Left cardiac atrium (tissue), 4 donors: ENCODE measurements around the gene CIB4. TPM values are rescaled to one million over a fixed set of nuclear protein-coding genes. Genes with fewer than 3 reads are reported as not detected.
"Not testable (repeated sequence)": the region's sequence is repeated elsewhere in the genome, so short reads cannot be mapped to it uniquely, and the experiment has no call there.

Source experiments
- ATAC-seq, 2 donors: fragments of 200-7000 bp; cut with Tn5 transposase; one replicate each; pipeline ENCODE4 v1.9.1; 2020; ENCODE audit warnings: mild to moderate bottlenecking in 2 of 2, moderate library complexity in 2 of 2
- DNase-seq: peaks from one replicate; pipeline ENCODE4 v3.0.0-alpha.2; 2020
- intact Hi-C, 2 donors: fragments of 100-400 bp; cut with DNase I; formaldehyde crosslinking; loops; one replicate each; pipeline versions ENCODE4 v1.14.1 to v1.15.1; 2022 to 2023
- total RNA-seq, 2 donors: library from RNA; stranded (reverse); fragmentation: NEBNext Ultra II Directional; extraction: Animal tissue kit (Norgen Biotek cat#: 25700); gene quantifications; one replicate each; pipeline ENCODE4 v1.2.1, GENCODE V29; 2021
- donor health status: DM: no; HTN: yes; CAD: no.
- donor health status: DM: no; HTN: yes; CAD: no; lungs with severe emphysema.
- donor health status: DM: yes; HTN: yes; CAD: no.
- donor health status: Dilated cardiomyopathy.

Gene CIB4
- total RNA-seq, 2 donors from 2014 or later, result 0.44 TPM; not detected in 1

DNA sequence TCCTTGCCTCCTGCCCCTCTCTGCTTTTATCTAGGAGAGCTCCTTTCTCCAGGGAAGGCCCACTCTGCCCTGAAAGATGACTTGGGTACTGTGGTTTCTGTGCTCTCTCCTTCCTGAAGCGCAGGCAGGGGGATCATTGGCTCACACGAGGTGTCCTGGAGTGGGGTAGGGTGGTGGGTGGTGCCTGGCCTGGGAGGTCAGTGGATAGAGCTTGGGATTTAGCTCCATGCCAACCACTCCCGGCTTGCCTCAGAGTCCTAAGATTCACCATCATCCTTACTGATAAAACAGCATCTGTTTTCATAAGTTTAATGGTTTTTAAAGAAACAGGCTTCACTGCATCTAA, 63.1 kb downstream of the CIB4 start:
- DNase-seq, result peak; percentile 2
- no peak for ATAC-seq
- intact Hi-C loops, result loop anchor here in 1 of 2 donors (5.0 kb wide), 1 partner anchor 76 kb away; no protein-coding TSS in a partner anchor

DNA sequence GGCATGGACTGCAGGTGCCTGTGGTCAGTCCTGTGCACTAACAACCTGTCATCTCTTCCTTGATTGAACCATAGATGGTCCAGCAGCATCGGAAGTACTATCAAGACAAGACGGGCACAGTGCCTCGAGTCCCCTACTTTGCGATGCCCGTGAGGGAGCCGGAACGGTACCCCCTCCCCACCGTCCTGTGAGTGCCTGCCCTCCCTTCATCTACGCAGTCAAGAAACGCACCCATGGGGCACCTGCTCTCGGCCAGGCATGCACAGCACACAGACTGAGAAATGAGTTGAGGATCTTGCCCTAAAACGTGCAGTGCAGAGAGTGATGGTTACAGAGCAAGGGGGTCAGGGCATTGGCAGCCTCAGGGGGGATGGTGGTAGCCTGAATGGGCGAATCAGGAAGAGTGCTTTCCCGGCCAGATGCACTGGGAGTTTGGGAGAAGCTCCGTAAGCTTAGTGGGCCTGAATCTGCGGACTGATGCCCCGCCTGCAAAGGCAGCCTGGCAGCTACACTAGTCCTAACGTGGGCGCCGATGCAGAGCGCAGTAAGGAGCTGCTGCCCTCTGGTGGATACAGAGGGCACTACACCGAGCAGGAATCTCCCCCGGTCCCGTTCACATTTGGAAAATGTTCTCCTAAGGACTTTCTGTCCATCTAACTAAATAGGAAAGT, 63.6 kb downstream of the CIB4 start:
- ATAC-seq (peak; percentile 66 to 83), DNase-seq (peak; percentile 67)
- intact Hi-C loops, result loop anchor here in 1 of 2 donors (5.0 kb wide), 1 partner anchor 75 kb away; no protein-coding TSS in a partner anchor

DNA sequence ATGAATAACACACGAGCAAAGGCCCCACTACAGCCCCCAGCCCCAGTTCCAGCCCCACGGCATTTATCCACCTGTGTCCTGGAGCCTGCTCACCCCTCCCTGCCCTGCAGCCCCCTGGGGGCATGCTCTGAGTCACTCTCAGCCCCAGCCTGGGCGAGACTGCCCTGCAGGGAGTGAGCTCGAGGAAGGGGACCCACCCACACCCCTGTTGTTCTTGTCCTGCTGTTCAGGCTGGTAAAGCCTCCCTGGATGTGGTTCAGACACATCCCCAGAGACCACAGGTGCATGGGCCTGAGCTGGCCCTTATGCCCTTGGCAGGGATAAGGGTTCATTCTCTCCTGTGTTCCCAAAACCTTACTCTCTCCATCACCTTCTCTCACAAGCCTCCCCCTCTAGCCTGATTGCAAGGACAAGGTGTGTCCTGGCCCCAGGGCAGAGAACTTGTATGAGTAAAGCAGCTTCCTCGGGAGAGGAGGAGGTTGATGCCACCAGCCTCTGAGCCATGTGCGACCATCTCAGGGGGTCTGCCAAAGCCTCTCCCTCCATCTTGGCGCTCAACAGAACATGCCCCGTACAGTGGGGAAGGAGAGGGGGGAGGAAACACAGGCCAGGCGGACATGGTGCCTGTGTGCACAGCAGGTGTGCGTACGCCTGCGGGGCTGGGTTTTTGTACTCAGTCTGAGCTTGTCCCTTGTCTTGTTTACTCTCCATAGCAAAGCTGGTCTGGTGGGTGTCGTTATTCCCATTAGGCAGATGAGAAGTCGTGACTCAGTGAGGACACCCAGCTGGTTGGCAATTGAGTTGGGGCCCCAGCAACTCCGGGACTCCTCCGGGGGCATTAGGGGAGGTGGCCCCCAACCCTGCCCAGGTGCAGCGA, 64.4 kb downstream of the CIB4 start:
- intact Hi-C loops, result loop anchor here in 1 of 2 donors (5.0 kb wide), 1 partner anchor 75 kb away; no protein-coding TSS in a partner anchor
- DNase-seq, result peak; percentile 5
- no peak for ATAC-seq

DNA sequence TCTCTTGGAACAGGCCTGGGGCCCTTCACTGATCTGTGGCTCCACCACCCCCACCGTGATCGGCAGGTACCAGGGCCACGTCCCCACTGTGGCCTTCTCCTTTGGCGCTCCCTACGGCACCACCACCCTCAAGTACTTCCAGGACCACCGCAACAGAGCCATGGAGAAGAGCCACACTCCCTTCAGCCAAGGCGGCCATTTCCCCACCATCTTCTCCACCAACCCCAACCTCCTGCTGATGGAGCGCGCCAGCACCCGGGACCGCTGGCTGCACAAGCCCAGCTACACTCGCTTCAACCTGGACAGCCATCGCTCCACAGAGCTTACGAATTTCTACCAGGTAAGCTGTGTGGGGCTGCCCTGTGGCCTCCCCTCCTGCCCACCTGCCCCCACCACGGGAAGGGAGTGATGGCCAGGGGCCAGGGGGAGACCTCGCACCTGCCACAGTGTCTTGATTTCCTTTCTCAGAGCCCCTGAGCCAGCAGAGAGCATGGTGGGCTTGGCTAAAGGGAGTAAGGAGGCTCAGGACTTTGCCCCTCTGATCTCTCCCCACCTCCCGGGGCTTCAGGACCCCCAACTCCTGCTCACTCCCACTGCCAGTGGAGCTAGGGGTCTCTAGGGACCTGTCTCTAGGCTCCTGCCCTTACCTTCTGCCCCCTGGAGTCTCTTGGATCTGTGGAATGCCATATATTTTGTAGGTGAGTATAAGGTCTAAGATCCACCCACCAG, 65.2 kb downstream of the CIB4 start:
- ATAC-seq (no peak), DNase-seq (peak; percentile 7)
- intact Hi-C loops, result loop anchor here in 1 of 2 donors (5.0 kb wide), 1 partner anchor 74 kb away; no protein-coding TSS in a partner anchor

DNA sequence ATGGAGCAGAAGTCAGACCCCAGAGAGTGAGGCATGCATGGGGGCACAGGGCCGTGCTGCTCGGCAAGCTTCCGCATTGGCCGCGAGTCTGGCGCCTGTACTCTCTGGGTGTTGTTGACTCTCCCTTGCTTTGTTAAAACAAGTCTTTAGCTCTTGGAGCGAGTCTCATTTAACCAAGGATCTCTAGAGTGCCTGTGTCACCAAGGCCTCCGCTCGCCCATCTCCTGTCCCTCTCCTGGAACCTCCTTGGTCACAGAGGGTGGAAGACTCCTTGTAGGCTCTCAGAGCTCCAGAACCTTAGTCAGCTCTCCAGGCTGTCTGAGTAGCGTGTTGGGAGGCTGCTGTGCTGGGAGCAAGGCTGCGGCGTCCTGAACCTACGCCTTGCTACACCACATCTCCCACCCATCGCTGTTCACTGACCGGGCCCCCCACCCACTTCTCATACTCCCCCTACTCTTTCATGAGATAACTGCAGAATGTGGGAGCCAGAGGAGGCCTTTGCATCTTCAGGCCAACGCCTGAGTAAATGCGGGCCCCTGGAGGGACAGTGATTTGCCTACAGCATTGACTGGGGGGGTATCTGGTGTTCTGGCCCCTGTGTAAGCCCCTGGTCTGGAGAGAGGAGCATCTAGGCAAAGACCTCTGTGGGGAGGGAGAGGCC, 66.1 kb downstream of the CIB4 start:
- intact Hi-C loops, result loop anchor here in 1 of 2 donors (5.0 kb wide), 1 partner anchor 73 kb away; no protein-coding TSS in a partner anchor
- ATAC-seq (no peak), DNase-seq (no peak)

DNA sequence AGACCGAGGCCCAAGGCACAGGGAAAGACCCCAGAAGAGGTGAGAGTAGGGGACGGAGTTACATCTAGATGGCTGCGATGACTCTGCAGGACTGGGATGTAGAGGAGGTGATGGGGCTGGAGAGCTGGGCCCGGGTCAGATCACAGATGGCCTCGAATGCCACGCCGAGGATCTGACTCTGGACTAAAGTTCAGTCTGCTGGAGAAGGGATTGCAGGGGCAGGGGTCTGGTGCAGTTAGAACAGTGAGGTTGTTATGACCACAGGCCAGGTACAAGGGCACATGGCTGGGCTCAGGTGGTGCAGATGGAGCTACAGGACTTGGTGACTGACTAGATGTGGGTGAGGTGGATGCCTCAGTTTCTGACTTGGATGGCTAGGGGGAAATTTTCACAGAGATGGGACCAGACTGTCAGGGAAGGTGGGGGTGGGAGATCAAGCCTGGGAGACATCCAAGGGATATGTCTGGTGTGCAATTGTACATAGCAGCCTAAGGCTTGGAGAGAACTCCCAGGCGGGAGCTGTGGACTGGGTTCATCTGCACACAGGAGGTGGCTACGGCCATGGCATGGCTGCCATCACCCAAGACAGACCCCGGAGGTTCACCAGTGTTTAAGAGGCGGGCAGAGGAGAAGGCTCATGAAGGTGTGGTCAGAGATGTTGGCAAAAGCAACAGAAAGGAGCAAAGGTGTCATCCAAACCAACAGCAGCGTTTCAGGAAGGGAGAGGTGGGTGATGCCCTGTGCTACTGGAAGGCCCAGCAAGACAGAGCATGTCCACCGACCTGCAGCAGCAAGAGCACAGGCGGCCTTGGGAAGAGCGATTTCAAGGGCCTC, 66.9 kb downstream of the CIB4 start:
- intact Hi-C loops, result no loop called here
- DNase-seq (no peak), ATAC-seq (no peak)

DNA sequence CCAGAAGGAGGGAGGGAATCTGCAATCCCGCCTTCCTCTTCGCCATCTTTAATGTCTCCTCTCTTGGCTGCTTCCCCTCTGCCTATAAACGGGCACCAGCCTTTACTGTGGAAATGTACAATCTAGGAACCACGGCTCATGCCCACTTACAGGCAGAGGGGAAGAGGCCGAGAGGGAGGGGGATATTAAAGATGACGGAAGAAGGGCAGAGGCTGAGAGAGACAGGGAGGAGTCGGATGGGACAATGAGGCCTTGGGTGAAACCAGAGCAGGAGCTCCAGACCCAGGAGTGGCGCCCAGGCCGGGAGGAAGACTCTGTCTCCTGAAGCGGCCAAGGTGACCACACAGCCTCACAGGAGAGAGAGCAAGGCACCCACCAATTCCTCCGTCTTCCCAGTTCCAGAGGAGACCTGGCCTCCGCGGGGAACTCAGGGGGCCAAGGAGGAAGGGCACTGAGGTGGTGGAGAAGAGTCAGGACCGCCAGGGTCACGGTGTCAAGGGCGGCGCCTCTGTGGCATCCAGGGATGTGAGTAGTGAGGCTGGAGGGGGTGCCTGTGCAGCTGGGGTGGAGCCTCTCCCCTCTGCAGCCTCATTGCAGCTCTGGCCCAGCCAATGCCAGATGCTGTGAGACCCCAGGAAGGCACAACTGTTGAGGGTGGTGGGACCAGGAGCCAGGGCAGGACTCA, 67.8 kb downstream of the CIB4 start:
- intact Hi-C loops, result no loop called here
- ATAC-seq (no peak), DNase-seq (peak; percentile 14)

DNA sequence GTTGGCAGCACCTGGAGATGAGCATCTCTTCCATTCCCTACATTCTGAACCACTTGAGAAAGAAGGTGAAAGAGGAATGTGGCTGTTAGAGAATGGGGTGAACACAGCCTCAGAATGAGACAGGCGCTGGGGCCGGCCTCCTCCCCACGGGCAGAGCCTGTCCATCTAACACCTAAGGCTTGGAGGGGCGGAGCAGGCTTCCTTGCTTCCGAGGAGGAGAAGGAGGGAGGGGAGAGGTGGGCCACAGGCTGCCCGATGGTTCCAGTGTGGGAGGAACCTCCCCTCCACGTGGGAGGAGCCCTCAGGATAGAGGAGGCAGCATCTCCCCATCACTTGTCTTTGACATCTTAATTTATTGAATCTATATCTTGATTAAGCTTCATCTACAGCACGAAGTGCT, 68.6 kb downstream of the CIB4 start:
- intact Hi-C loops, result no loop called here
- DNase-seq (peak; percentile 16), ATAC-seq (no peak)

DNA sequence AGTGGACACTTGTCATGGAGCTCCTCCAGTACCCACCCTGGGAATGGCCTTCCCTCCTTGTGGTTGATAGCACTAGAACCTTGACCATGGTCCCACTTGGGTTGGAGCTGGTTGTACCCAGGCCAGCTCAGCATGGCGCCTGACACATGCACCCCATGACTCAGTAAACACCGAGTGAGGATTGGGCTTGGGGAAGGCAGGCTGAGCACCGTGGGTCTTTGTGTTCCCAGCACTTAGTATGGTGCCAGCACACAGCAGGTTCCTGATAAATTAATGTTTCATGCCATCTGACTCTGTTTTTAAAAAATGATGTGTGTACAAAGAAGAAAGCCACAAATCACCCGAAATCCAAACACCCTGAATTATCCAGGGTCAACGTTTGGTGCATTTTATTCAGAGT, 69.8 kb downstream of the CIB4 start:
- intact Hi-C loops, result no loop called here
- DNase-seq (peak; percentile 1), ATAC-seq (no peak)

DNA sequence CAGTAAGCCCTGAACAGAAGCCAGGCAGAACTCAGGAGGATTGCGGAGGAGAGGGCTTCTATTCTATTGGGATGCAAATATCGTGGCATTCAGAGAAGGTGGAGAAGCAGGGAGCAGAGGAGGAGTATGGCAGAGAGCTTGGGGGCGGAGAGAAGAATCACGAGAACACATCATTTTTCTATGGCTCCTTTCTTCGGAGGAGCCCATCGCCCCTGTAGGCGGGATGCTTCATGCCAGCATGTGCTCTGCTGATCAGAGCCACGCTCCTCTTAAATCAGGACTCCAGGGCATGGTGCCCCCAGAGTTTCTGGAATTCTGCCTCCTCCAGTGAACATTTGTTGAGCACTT, 71.1 kb downstream of the CIB4 start:
- no peak for ATAC-seq
- intact Hi-C loops, result no loop called here
- DNase-seq, result peak; percentile 7

DNA sequence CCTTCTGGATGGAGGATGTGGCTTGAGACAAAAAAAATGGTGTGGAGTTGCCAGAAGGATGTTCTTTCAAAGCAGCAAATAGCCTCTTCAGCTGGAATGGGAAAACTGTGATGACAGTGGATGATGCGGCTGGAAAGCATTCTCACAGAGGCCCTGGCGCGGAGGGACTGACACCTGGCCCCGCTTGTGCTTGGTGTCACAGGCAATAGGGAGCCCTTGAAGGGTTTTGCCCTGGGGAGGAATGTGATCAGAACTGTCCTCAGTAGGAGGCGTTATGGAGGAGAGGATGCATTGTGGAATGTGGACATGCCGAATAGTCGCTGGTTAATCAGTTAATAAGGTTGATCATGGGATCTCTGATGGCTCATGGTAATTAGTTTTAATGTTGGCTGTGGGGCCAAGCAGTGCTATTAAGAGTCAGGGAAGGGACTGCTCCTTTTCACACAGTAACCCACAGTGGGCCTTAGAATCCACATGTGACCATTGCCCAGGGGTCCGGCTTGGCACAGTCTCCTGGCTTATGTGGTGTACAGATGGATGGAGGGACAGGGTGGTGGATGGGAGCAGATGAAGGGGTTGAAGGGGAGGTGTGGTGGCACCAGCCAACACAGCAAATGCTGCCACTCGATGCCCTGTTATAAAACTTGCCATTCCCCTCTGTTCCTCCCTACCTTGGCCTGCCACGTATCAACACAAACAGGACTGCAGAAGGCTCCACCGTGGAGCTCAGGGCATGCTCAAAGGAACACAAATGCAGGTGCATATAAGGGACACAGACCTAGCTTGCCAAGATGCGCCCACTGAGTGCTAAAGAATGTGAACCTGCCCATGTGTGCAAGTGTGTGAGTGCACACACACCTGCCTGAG, 71.7 kb downstream of the CIB4 start:
- no peak for ATAC-seq
- DNase-seq, result peak; percentile 7
- intact Hi-C loops, result no loop called here

DNA sequence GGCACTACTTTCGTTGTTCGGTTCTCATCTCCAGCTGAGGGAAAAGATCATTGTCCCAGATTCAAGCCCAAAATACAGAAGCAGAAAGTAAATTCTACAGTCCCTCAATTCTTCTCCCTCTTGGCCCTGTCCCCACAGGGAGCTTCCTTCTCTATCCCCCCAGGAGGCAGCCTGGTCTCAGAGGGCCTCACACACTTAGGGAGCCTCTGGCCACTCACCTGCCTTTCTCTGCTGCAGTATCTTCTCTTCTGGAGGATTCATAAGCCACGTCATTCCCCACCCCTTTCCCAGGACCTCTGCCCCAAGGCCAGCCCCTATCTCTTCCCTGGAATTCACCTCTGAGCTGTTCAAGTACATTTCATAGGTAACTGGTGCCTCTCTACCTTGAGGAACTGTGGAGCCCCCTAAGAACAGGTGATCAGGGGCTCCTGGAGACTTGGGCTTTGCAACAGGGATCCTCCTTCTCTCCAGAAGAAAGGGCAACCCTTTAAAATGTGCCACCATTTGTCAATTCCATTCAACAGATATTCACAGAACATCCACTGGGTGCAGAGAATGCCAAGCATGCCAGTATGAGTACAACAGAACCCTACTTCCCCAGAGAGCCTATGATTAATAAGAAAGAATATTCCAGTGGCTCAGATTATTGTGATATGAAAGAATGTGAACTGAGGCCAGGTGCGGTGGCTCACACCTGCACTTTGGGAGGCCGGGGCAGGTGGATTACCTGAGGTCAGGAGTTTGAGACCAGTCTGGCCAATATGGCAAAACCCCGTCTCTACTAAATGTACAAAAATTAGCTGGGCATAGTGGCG, 72.9 kb downstream of the CIB4 start:
- DNase-seq (peak; percentile 1), ATAC-seq (no peak)
- intact Hi-C loops, result no loop called here

DNA sequence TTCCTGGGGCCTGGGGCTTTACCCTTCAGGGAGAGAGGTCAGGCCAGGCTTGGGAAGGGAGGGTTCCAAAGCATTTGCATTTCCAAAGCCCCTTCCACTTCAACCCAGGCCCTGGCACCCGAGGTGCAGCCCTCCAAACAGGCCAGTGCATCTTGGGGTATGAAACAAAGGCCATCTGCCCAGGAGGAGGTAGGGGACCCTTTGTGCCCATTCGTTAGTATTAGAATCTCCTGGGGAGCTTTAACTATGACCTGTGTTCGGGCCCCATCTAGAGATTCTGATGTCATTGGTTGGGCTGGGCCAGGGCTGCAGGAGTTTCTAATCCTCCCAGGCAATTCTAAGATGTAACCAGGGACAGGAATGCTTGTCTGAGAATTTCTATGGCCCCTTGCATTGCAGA, 73.6 kb downstream of the CIB4 start:
- intact Hi-C loops, result no loop called here
- peak; percentile 1 for DNase-seq
- no peak for ATAC-seq

DNA sequence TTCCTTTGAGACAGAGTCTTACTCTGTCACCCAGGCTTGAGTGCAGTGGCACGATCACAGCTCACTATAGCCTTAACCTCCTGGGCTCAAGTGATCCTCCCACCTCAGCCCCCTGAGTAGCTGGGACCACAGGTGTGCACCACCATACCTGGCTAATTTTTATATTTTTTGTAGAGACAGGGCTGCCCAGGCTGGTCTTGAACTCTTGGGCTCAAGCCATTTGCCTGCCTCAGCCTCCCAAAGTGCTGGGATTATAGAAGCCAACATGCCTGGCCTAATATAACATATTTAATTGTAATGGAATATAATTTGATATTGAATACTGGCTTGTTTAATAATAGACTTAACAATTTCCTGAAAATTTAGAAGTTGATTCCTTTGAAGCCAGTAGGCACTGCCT, 74.4 kb downstream of the CIB4 start:
- intact Hi-C loops, ATAC-seq, DNase-seq: not testable (repeated sequence)

DNA sequence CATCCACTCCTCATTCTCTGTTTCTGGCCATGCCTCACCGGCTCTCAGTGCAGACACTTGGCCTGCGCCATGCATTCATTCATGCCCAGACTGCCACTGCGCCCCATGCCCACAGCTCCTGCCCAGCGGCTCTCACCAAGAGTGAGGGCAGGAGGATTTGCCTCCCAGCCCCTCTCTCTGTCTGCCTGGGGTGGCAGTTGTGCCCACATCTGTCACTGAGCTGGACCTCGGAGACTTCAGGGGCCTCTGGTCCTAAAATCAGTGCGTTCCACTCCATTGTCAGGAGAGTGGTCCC, 75.1 kb downstream of the CIB4 start:
- ATAC-seq (no peak), DNase-seq (peak; percentile 7)
- intact Hi-C loops, result no loop called here

DNA sequence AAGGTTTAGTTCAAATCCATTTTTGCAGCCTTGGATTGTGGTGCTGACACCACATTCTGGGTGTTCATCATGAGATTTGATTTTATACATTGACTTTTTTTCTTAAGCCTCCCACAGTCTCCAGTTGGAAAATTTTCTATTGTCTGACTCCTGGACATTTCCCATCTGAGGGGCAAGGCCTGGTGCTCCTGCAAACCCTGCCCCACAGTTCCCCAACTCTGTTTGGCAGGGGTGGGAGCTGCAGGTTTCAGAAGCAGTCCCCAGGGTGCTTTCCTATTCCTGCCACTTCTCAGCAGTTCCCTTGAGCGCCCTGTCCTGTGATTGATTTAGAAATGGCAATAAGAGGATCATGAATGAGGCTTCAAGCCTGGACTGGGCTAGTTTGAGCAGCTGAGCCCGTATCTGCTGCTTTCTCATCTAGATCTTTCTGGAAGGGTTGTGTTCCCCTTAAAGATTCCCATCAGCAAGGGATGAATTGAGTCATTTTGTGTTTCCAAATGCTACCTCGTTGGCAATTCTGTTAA, 77.0 kb downstream of the CIB4 start:
- ATAC-seq (no peak), DNase-seq (peak; percentile 0)

More for the DNA sequence above, 77.0 kb downstream of the CIB4 start:
- intact Hi-C loops, result no loop called here
